H1 (cell line): ENCODE measurements around the gene SNAI1. TPM values are rescaled to one million over a fixed set of nuclear protein-coding genes. Genes with fewer than 3 reads are reported as not detected.

ENCODE experiments used
- CTCF ChIA-PET: fragments of 300-600 bp; sonication (Branson Sonifier 250); formaldehyde crosslinking; loops from one replicate; lab custom pipeline; 2021; ENCODE audit not compliant: partially characterized antibody; lab: Charles Lee
- POLR2A ChIA-PET: fragments of 300-600 bp; sonication (Branson Sonifier 250); formaldehyde crosslinking; loops from one replicate; lab custom pipeline; 2021; ENCODE audit warnings: inconsistent platforms; ENCODE audit not compliant: partially characterized antibody; lab: Charles Lee
- DNase-seq, 2 experiments: peaks; one replicate each; pipeline versions ENCODE4 v3.0.0 to v3.0.0-alpha.2; 2010 to 2022; ENCODE audit warnings: low spot score in 2 of 2, low read depth in 1 of 2, mixed read lengths in 1 of 2
- FAIRE-seq: peaks from 2 replicates; lab custom pipeline; 2011; peaks lifted over from hg19 to GRCh38; lab: Jason Lieb, UNC
- H2AFZ ChIP-seq: 2 replicates; pipeline ENCODE4 v1.8.1; 2012; ENCODE audit warnings: low read length, inconsistent platforms
- H2AK5ac ChIP-seq: 2 replicates; pipeline ENCODE4 v1.6.1; 2013; ENCODE audit warnings: low read depth, low read length
- H2BK120ac ChIP-seq: replicated peaks from 2 replicates; pipeline ENCODE3; 2013; ENCODE audit warnings: low read depth, low read length, inconsistent platforms
- H2BK12ac ChIP-seq: 2 replicates; pipeline ENCODE4 v1.6.1; 2013; ENCODE audit warnings: low read depth, low read length
- H2BK15ac ChIP-seq: 2 replicates; pipeline ENCODE4 v1.6.1; 2013; ENCODE audit warnings: low read length
- H2BK20ac ChIP-seq: 2 replicates; pipeline ENCODE4 v1.6.1; 2013; ENCODE audit warnings: low read length
- H2BK5ac ChIP-seq: 2 replicates; pipeline ENCODE4 v1.6.1; 2013; ENCODE audit warnings: low read depth, low read length
- H3K14ac ChIP-seq: 2 replicates; pipeline ENCODE4 v1.6.1; 2013; ENCODE audit warnings: inconsistent platforms; ENCODE audit not compliant: insufficient read length
- H3K18ac ChIP-seq: 2 replicates; pipeline ENCODE4 v1.6.1; 2013; ENCODE audit warnings: low read length; ENCODE audit errors: extremely low read depth
- H3K23ac ChIP-seq: 2 replicates; pipeline ENCODE4 v1.6.1; 2013; ENCODE audit warnings: inconsistent platforms; ENCODE audit not compliant: insufficient read length
- H3K23me2 ChIP-seq: 2 replicates; pipeline ENCODE4 v1.6.1; 2013; ENCODE audit warnings: low read depth, low read length
- H3K27ac ChIP-seq: 2 replicates; pipeline ENCODE4 v1.6.1; 2011; ENCODE audit warnings: low read depth, low read length, inconsistent platforms
- H3K27me3 ChIP-seq, 4 experiments: replicated peaks in 1 of 4; 1 replicate in 1 of 4; 2 replicates in 3 of 4; pipeline versions ENCODE4 v1.6.1 to v1.8.1; 2011 to 2013; ENCODE audit warnings: low read length in 3 of 4, mild to moderate bottlenecking in 3 of 4, inconsistent platforms in 2 of 4, mixed read lengths in 2 of 4, moderate library complexity in 1 of 4; ENCODE audit not compliant: control insufficient read depth in 3 of 4, insufficient read depth in 3 of 4; ENCODE audit errors: extremely low read depth in 1 of 4
- H3K36me3 ChIP-seq, 4 experiments: 2 replicates each; pipeline versions ENCODE4 v1.6.1 to v1.8.1; 2011 to 2013; ENCODE audit warnings: mild to moderate bottlenecking in 4 of 4, low read length in 3 of 4, moderate library complexity in 2 of 4, control low read depth in 1 of 4, inconsistent platforms in 1 of 4; ENCODE audit not compliant: insufficient read depth in 4 of 4, control insufficient read depth in 2 of 4
- H3K4ac ChIP-seq: replicated peaks from 2 replicates; pipeline ENCODE3; 2013; ENCODE audit warnings: low read length, low read depth, mixed read lengths, inconsistent platforms; ENCODE audit not compliant: insufficient read length
- H3K4me1 ChIP-seq, 4 experiments: replicated peaks in 1 of 4; 1 replicate in 1 of 4; 2 replicates in 3 of 4; pipeline versions ENCODE4 v1.6.1 to v1.8.1; 2011 to 2013; ENCODE audit warnings: low read length in 3 of 4, inconsistent platforms in 2 of 4, mixed read lengths in 1 of 4; ENCODE audit not compliant: insufficient read depth in 4 of 4, control insufficient read depth in 3 of 4
- H3K4me2 ChIP-seq, 2 experiments: 2 replicates each; pipeline versions ENCODE4 v1.6.1 to v1.8.1; 2011 to 2013; ENCODE audit warnings: low read depth in 2 of 2, low read length in 2 of 2, control low read depth in 1 of 2, inconsistent platforms in 1 of 2, mild to moderate bottlenecking in 1 of 2; ENCODE audit not compliant: insufficient read depth in 1 of 2
- H3K4me3 ChIP-seq, 4 experiments: fragments of 200-600, 300-600 bp in 1 of 4; sonication (generic), shearing (Covaris generic), sonication (Bioruptor Twin) in 1 of 4; 2 replicates each; pipeline versions ENCODE4 v1.5.1 to v1.8.1; 2011 to 2016; ENCODE audit warnings: low read length in 4 of 4, low read depth in 3 of 4, control low read depth in 2 of 4, inconsistent platforms in 2 of 4, mild to moderate bottlenecking in 2 of 4, mixed read lengths in 1 of 4, moderate library complexity in 1 of 4; ENCODE audit not compliant: insufficient read depth in 2 of 4; ENCODE audit errors: extremely low read depth in 1 of 4
- H3K56ac ChIP-seq: replicated peaks from 2 replicates; pipeline ENCODE3; 2013; ENCODE audit warnings: low read depth, mild to moderate bottlenecking, mixed read lengths, low read length, inconsistent platforms; ENCODE audit not compliant: insufficient read length
- H3K79me1 ChIP-seq: 2 replicates; pipeline ENCODE4 v1.6.1; 2013; ENCODE audit warnings: low read depth, low read length, control low read depth
- H3K79me2 ChIP-seq, 2 experiments: 2 replicates each; pipeline versions ENCODE4 v1.6.1 to v1.8.1; 2012 to 2013; ENCODE audit warnings: low read length in 2 of 2, mild to moderate bottlenecking in 2 of 2, inconsistent platforms in 1 of 2; ENCODE audit not compliant: insufficient read depth in 2 of 2, control insufficient read depth in 1 of 2
- H3K9ac ChIP-seq, 4 experiments: replicated peaks in 1 of 4; 1 replicate in 1 of 4; 2 replicates in 3 of 4; pipeline versions ENCODE4 v1.6.1 to v1.8.1; 2011 to 2013; ENCODE audit warnings: low read depth in 3 of 4, low read length in 3 of 4, control low read depth in 2 of 4, mild to moderate bottlenecking in 2 of 4, moderate library complexity in 2 of 4, inconsistent platforms in 1 of 4; ENCODE audit errors: extremely low read depth in 1 of 4
- H3K9me3 ChIP-seq, 2 experiments: 2 replicates each; pipeline versions ENCODE4 v1.6.1 to v1.8.1; 2012 to 2013; ENCODE audit warnings: mild to moderate bottlenecking in 2 of 2, moderate library complexity in 2 of 2, control low read depth in 1 of 2, inconsistent platforms in 1 of 2, low read depth in 1 of 2, low read length in 1 of 2, mixed read lengths in 1 of 2; ENCODE audit not compliant: insufficient read depth in 2 of 2
- H4K20me1 ChIP-seq, 2 experiments: replicated peaks in 1 of 2; 2 replicates each; pipeline versions ENCODE3 to v1.8.1; 2011 to 2013; ENCODE audit warnings: inconsistent platforms in 2 of 2, low read length in 2 of 2, mild to moderate bottlenecking in 1 of 2; ENCODE audit not compliant: insufficient read depth in 2 of 2, control insufficient read depth in 1 of 2
- H4K5ac ChIP-seq: 2 replicates; pipeline ENCODE4 v1.6.1; 2013; ENCODE audit warnings: low read length, low read depth, mixed read lengths, inconsistent platforms; ENCODE audit not compliant: insufficient read length
- H4K8ac ChIP-seq: 2 replicates; pipeline ENCODE4 v1.8.0; 2013; ENCODE audit warnings: mild to moderate bottlenecking, moderate library complexity, low read length, inconsistent platforms; ENCODE audit not compliant: insufficient read depth; ENCODE audit errors: extremely low read depth
- H4K91ac ChIP-seq: replicated peaks from 2 replicates; pipeline ENCODE3; 2013; ENCODE audit warnings: low read length, mixed read lengths, inconsistent platforms; ENCODE audit not compliant: insufficient read length
- RBBP5 ChIP-seq: IDR thresholded peaks from 2 replicates; pipeline ENCODE4 v1.7.1; 2012; ENCODE audit warnings: low read depth, mild to moderate bottlenecking, inconsistent platforms, low read length, moderate library complexity, borderline replicate concordance
- WGBS, 2 experiments: shearing (Covaris generic) in 1 of 2; methylation state at CpG; one replicate each; pipeline versions ENCODE4 v1.1.6 to v1.1.7; 2013 to 2015; ENCODE audit warnings: low lambda C conversion rate in 2 of 2, mixed read lengths in 2 of 2, inconsistent platforms in 1 of 2, low coverage in 1 of 2, missing lambda C conversion rate in 1 of 2; ENCODE audit not compliant: insufficient replicate concordance in 2 of 2, insufficient coverage in 1 of 2, insufficient read length in 1 of 2; ENCODE audit errors: extremely low coverage in 1 of 2, missing lambda C conversion rate in 1 of 2; 5-methylcytosine and 5-hydroxymethylcytosine counted together
- polyA plus RNA-seq, 7 experiments: library from polyadenylated mRNA; depleted of rRNA in 3 of 7; stranded (reverse) in 5 of 7; unstranded in 2 of 7; fragments of >200 nt in 5 of 7; fragments of 200-250 nt in 2 of 7; gene quantifications; 1 replicate in 5 of 7; 2 replicates in 1 of 7; 4 replicates in 1 of 7; pipeline versions ENCODE4 v1.2.1 to v1.2.3, GENCODE V29; 2011 to 2013; ENCODE audit warnings: missing spikeins in 2 of 7, mixed read lengths in 2 of 7
- total RNA-seq: library from RNA; stranded (reverse); fragmentation: NEBNext Ultra II Directional; extraction: Animal tissue kit (Norgen Biotek cat#: 25700); gene quantifications from 2 replicates; pipeline ENCODE4 v1.2.1, GENCODE V29; 2021

SNAI1 gene
- total and polyA plus RNA-seq, 2 of the 8 experiments (the other 6 are each of a cell fraction or from before 2014, with no cell fraction given): 6.5 to 8.0 TPM

- Histone ChIP-seq H3K79me1 (no peaks in the 10 kb centered on the region), H3K4me3 (no peak overlapping the region), H2BK12ac (no peak overlapping the region), H3K4me1 (peaks cover 0 to 14% (median 5%) of the 10 kb centered on the region in 4 experiments; a peak in 4 of 7 replicates), H4K8ac (no peak overlapping the region), H3K27ac (no peak overlapping the region), H4K20me1 (no peaks in the 10 kb centered on the region), H3K36me3 (no peaks in the 10 kb centered on the region), H2AFZ (no peak overlapping the region), H2AK5ac (no peak overlapping the region), H4K5ac (no peak overlapping the region), H3K9ac (no peak overlapping the region), H2BK15ac (no peak overlapping the region), H2BK5ac (no peak overlapping the region), H4K91ac (no peak overlapping the region), H3K56ac (no peak overlapping the region), H3K23me2 (no peaks in the 10 kb centered on the region), H3K9me3 (no peaks in the 10 kb centered on the region), H3K4me2 (no peak overlapping the region), H3K23ac (no peak overlapping the region), H3K4ac (no peak overlapping the region), H3K14ac (no peak overlapping the region), H3K27me3 (no peaks in the 10 kb centered on the region), H2BK20ac (0 out of 2 replicates have a peak overlapping the region, but pooled peaks have one; percentile 55), H2BK120ac (no peak overlapping the region), H3K18ac (no peak overlapping the region), H3K79me2 (no peaks in the 10 kb centered on the region)
- ChIA-PET CTCF (interaction anchor here (0.9 to 2.9 kb wide), 7 partner anchors 18 to 72 kb away, joined by 3 to 13 read pairs (median 5); no protein-coding TSS in a partner anchor), POLR2A (interaction anchor here (0.9 to 3.7 kb wide), 6 partner anchors 35 to 55 kb away, joined by 3 to 15 read pairs (median 5); partner anchors contain the start of gene SNAI1)
- WGBS, 2 experiments: 81% methylated on average over 3 of the region's 3 CpGs; no CpG with 5 or more reads in 1 of the 2 experiments
- no peak for DNase-seq
- FAIRE-seq: no peak
- TF ChIP-seq RBBP5: no peak
Observed at GRCh38 chr20:50036703-50037102, 53.9 kb downstream of the SNAI1 start.
